Breast epithelium (tissue), 4 donors: Measurements from ENCODE around the gene SCAMP5. TPM values are rescaled to one million over a fixed set of nuclear protein-coding genes. Genes with fewer than 3 reads are reported as not detected.

Experiments
- DNase-seq, 2 donors: peaks; one replicate each; pipeline ENCODE4 v3.0.0-alpha.2; 2019; ENCODE audit warnings: low spot score in 2 of 2
- H3K27ac ChIP-seq, 2 donors: fragments of 200-600 bp; sonication (generic) in 1 of 2; one replicate each; pipeline ENCODE4 v1.5.1; 2016 to 2019; ENCODE audit warnings: mild to moderate bottlenecking in 1 of 2
- H3K27me3 ChIP-seq, 2 donors: fragments of 200-600 bp; sonication (generic) in 1 of 2; one replicate each; pipeline versions ENCODE4 v1.5.1 to v1.6.0; 2017 to 2019; ENCODE audit warnings: control low read depth in 1 of 2, mild to moderate bottlenecking in 1 of 2
- H3K36me3 ChIP-seq: fragments of 200-600 bp; one replicate; pipeline ENCODE4 v1.5.1; 2019
- H3K4me1 ChIP-seq, 2 donors: fragments of 200-600 bp; sonication (generic); one replicate each; pipeline ENCODE4 v1.5.1; 2016 to 2019; ENCODE audit warnings: control low read depth in 1 of 2
- H3K4me3 ChIP-seq, 3 donors: fragments of 200-600 bp; sonication (generic); 1 replicate in 2 of 3; 2 replicates in 1 of 3; pipeline ENCODE4 v1.5.1; 2016 to 2019; ENCODE audit warnings: mild to moderate bottlenecking in 3 of 3, moderate library complexity in 2 of 3
- H3K9me3 ChIP-seq, 2 donors: fragments of 200-600 bp; sonication (generic) in 1 of 2; one replicate each; pipeline ENCODE4 v1.5.1; 2016 to 2019; ENCODE audit warnings: control low read depth in 1 of 2
- POLR2A ChIP-seq: fragments of 450-650 bp; IDR thresholded peaks from one replicate; pipeline ENCODE4 v1.6.1; 2016; ENCODE audit warnings: antibody characterized with exemption, mild to moderate bottlenecking, moderate library complexity
- POLR2AphosphoS5 ChIP-seq, 3 donors: sonication (generic); formaldehyde crosslinking; IDR thresholded peaks; one replicate each; pipeline ENCODE4 v1.6.1; 2017; ENCODE audit warnings: antibody characterized with exemption in 3 of 3
- intact Hi-C: fragments of 100-400 bp; cut with DNase I; formaldehyde crosslinking; loops from one replicate; pipeline ENCODE4 v1.15.1; 2023; ENCODE audit warnings: low total_unique reads
- total RNA-seq, 3 donors: library from RNA; depleted of rRNA; stranded (reverse); fragments of >200 nt; gene quantifications; one replicate each; pipeline ENCODE4 v1.1.0, GENCODE V29; 2016
- TF ChIP-seq, protein P1 (sequence below), 3 donors: fragments of 450-650 bp; IDR thresholded peaks; one replicate each; pipeline ENCODE4 v1.5.1; 2016 to 2017; ENCODE audit warnings: antibody characterized with exemption in 3 of 3, mild to moderate bottlenecking in 3 of 3, moderate library complexity in 3 of 3

The SCAMP5 gene
- total RNA-seq, 3 donors from 2014 or later = 2.2 to 7.5 (median 4.5) TPM

DNA sequence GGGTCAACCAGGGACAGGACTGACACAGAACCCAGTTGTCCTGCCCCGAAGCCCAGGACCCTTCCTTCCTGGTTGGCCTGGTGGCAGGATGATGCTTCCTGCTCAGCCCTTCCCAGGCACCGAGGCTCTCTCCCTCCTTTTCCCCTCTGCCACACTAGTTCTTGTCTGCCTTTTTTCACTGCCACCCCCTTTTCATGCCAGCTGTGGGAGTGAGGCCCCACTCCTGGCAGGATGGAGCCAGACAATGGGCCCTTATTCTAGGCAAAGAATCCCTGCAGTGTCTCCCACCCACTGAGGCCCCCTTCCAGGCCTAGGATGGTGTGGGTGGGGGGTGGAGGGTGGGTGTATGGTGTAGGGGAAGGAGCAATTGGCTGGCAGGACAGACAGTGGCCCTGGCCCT is 1.1 kb upstream of the SCAMP5 start:
- Histone ChIP-seq H3K27me3 (no peaks in the 10 kb centered on the region), H3K27ac (no peak overlapping the region), H3K4me3 (no peak overlapping the region), H3K4me1 (peaks cover 0 to 4% of the 10 kb centered on the region in 2 donors), H3K9me3 (no peaks in the 10 kb centered on the region), H3K36me3 (no peaks in the 10 kb centered on the region)
- intact Hi-C loops = no loop called here
- no peak for DNase-seq
- TF ChIP-seq POLR2A = no peak
- TF ChIP-seq, protein P1, sequence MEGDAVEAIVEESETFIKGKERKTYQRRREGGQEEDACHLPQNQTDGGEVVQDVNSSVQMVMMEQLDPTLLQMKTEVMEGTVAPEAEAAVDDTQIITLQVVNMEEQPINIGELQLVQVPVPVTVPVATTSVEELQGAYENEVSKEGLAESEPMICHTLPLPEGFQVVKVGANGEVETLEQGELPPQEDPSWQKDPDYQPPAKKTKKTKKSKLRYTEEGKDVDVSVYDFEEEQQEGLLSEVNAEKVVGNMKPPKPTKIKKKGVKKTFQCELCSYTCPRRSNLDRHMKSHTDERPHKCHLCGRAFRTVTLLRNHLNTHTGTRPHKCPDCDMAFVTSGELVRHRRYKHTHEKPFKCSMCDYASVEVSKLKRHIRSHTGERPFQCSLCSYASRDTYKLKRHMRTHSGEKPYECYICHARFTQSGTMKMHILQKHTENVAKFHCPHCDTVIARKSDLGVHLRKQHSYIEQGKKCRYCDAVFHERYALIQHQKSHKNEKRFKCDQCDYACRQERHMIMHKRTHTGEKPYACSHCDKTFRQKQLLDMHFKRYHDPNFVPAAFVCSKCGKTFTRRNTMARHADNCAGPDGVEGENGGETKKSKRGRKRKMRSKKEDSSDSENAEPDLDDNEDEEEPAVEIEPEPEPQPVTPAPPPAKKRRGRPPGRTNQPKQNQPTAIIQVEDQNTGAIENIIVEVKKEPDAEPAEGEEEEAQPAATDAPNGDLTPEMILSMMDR (IDR thresholded peaks at IDR 0.05) = no peak
- no peak for TF ChIP-seq POLR2AphosphoS5 (IDR thresholded peaks at IDR 0.05)

DNA sequence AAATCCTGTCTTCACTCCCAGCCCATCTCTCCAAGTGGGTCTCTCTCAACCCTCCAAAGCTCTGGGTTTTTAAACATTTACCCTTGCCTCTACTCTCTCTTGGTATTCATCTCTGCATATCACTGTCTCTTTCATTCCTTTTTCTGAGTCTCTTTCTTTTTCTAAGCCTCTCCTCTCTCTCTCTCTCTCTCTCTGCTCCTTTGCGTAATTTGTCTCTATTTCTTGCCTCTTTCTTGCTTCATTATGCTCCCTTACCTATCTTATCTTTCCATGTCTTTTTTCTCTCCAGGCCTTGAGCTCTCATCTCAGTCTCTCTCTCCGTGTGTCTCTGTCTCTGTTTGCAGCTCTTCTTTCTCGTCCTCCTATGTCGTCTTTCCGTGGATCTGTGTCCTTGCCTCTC is 678 bp upstream of the SCAMP5 start:
- TF ChIP-seq, protein P1 (IDR thresholded peaks at IDR 0.05) = no peak
- no peak for TF ChIP-seq POLR2A
- TF ChIP-seq POLR2AphosphoS5 (IDR thresholded peaks at IDR 0.05) = no peak
- Histone ChIP-seq H3K4me3 (peak overlapping the region in 2 of 3 donors; percentile 73 to 87), H3K36me3 (no peaks in the 10 kb centered on the region), H3K9me3 (no peaks in the 10 kb centered on the region), H3K4me1 (peaks cover 0 to 4% of the 10 kb centered on the region in 2 donors), H3K27ac (no peak overlapping the region), H3K27me3 (no peaks in the 10 kb centered on the region)
- DNase-seq = no peak
- intact Hi-C loops = no loop called here

DNA sequence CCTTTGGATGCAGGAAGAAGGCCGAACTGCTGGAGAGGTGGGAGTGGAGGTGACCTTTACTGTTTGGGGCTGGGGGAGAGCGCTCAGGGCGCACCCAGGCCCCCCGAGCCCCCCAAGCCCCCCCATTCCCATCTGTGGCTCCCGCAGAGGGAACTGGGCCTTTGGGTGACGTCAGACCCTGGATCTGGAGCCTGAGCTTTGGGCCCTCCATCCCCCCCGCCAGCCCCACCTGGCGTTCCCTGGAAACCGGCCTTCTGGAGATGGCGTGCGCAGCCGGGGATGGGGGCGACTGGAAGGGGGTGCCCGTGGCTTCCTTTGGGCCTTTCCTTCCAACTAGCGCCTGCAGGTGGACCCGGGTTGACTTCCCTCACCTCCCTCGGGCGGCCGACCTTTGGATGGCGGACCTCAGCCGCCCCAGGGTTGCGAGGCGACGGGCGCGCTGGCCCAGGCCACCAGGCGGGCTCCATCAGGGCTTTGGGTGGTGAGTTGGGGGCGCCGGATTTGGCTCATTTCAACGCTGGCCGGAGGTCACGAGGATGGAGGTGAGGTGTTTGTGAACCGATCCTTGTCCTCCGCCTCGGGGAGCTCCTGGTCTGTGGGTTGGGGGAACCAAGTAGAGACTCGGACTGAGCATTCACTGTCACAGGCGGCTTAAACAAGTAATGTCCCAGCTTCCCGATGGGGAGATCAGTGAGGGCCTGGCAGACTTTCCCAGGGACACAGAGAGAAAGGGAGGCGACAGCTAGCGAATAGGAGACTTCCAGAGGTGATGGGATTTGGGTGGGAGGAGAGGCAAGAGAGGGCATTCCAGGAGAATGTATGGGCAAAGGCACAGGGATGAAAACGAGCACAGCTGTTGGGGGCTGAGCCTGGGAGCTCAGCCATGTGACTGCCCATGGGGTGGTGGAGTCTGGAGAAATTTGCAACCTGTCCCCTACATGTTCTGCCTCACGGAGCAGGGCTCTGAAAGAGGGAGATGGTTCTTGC is 709 bp downstream of the SCAMP5 start:
- Histone ChIP-seq H3K9me3 (no peaks in the 10 kb centered on the region), H3K36me3 (no peaks in the 10 kb centered on the region), H3K4me3 (peak overlapping the region; percentile 55 to 87 (median 73)), H3K27me3 (no peaks in the 10 kb centered on the region), H3K27ac (no peak overlapping the region), H3K4me1 (peaks cover 0 to 4% of the 10 kb centered on the region in 2 donors)
- intact Hi-C loops = no loop called here
- no peak for TF ChIP-seq POLR2AphosphoS5 (IDR thresholded peaks at IDR 0.05)
- TF ChIP-seq, protein P1 (IDR thresholded peaks at IDR 0.05) = no peak
- TF ChIP-seq POLR2A = no peak
- DNase-seq = no peak

DNA sequence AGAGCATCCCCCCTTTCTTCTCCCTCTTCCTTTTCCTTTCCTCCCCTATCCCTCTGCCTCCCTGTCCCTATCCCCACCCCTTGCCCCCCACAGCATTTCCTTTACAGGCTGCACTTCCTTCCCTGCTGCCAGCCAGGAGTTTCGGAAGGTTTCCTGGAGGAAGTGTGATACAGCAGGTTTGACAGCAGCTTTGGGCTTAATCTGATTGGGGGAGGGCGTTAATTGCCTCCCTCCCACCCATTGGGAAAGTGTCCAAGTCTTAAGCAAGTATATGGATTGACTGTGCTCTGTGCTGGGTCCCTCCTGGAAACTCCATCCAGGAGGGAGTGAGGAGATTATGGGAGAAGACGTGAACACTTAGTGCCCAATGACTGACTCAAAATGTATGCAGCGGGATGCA is 1.8 kb downstream of the SCAMP5 start:
- H3K36me3 ChIP-seq = no peaks in the 10 kb centered on the region
- TF ChIP-seq, protein P1 (IDR thresholded peaks at IDR 0.05) = no peak
- no peaks in the 10 kb centered on the region for H3K9me3 ChIP-seq
- intact Hi-C loops = no loop called here
- no peak overlapping the region for H3K27ac ChIP-seq
- H3K4me3 ChIP-seq = no peak overlapping the region
- no peaks in the 10 kb centered on the region for H3K27me3 ChIP-seq
- no peak for DNase-seq
- peaks cover 0 to 4% of the 10 kb centered on the region in 2 donors for H3K4me1 ChIP-seq

DNA sequence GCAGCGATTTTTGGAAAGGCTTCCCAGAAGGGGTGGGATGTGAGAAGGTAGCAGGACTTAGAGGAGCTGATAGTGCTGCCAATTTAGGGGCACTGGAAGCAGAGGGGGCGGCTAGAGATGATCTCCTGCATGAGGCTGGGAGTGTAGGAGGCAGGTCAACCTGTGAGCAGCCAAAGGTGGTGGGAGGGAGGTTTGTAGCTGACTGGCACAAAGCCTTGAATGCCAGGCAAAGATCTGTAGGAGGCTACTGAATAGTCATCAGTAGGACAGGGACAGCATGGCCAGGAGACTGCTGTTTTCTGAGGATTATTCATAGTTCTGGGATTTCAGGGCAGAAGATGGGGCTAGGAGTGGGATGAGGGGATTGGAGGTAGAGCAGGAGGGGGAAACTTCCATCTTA is 2.2 kb downstream of the SCAMP5 start:
- H3K9me3 ChIP-seq = no peaks in the 10 kb centered on the region
- no peak for TF ChIP-seq POLR2AphosphoS5 (IDR thresholded peaks at IDR 0.05)
- TF ChIP-seq POLR2A = no peak
- TF ChIP-seq, protein P1 (IDR thresholded peaks at IDR 0.05) = no peak
- no peaks in the 10 kb centered on the region for H3K27me3 ChIP-seq
- intact Hi-C loops = no loop called here
- no peaks in the 10 kb centered on the region for H3K36me3 ChIP-seq
- H3K4me3 ChIP-seq = no peak overlapping the region
- H3K4me1 ChIP-seq = peaks cover 0 to 4% of the 10 kb centered on the region in 2 donors
- no peak for DNase-seq
- H3K27ac ChIP-seq = no peak overlapping the region
